Ovary (tissue), 9 donors: ENCODE measurements around the gene BLTP3A. TPM values are rescaled to one million over a fixed set of nuclear protein-coding genes. Genes with fewer than 3 reads are reported as not detected.

ENCODE experiments used
- DNase-seq, 5 donors: peaks; one replicate each; pipeline ENCODE4 v3.0.0-alpha.2; 2019 to 2020
- H3K27ac ChIP-seq, 2 donors: fragments of 200-600 bp; one replicate each; pipeline versions ENCODE4 v1.5.1 to v1.8.0; 2019 to 2022
- H3K27me3 ChIP-seq: fragments of 200-600 bp; one replicate; pipeline ENCODE4 v1.8.0; 2022
- H3K36me3 ChIP-seq: fragments of 200-600 bp; sonication (generic); one replicate; pipeline ENCODE4 v1.5.1; 2019
- H3K4me1 ChIP-seq: one replicate; pipeline ENCODE4 v1.8.1; 2013; ENCODE audit warnings: mild to moderate bottlenecking, moderate library complexity; ENCODE audit not compliant: insufficient read depth
- H3K4me3 ChIP-seq: fragments of 200-600 bp; sonication (generic); one replicate; pipeline ENCODE4 v1.5.1; 2017
- H3K9me3 ChIP-seq, 2 donors: fragments of 200-600 bp in 1 of 2; sonication (generic) in 1 of 2; one replicate each; pipeline versions ENCODE4 v1.5.1 to v1.8.1; 2013 to 2019; ENCODE audit warnings: mild to moderate bottlenecking in 1 of 2, moderate library complexity in 1 of 2
- CTCF ChIP-seq, 3 donors: fragments of 450-650 bp in 2 of 3; fragments of 200-600 bp in 1 of 3; IDR thresholded peaks; one replicate each; pipeline versions ENCODE4 v1.5.1 to v1.8.0; 2016 to 2022; ENCODE audit warnings: antibody characterized with exemption in 3 of 3, mild to moderate bottlenecking in 1 of 3
- EP300 ChIP-seq: sonication (generic); formaldehyde crosslinking; IDR thresholded peaks from one replicate; pipeline ENCODE4 v1.6.1; 2017; ENCODE audit warnings: antibody characterized with exemption
- POLR2A ChIP-seq: fragments of 450-650 bp; IDR thresholded peaks from one replicate; pipeline ENCODE4 v1.6.1; 2017; ENCODE audit warnings: antibody characterized with exemption, mild to moderate bottlenecking, moderate library complexity
- WGBS, 3 donors: extraction: QIAGEN DNeasy Blood & Tissue Kit in 1 of 3; methylation state at CpG; one replicate each; pipeline versions ENCODE4 v1.1.5 to v1.1.7; 2013 to 2017; 5-methylcytosine and 5-hydroxymethylcytosine counted together
- intact Hi-C, 4 donors: fragments of 100-400 bp; cut with DNase I; formaldehyde crosslinking; loops; one replicate each; pipeline versions ENCODE4 v1.11.0 to v1.15.1; 2022 to 2023
- polyA plus RNA-seq, 2 donors: library from polyadenylated mRNA; stranded (reverse); fragments of 200-250 nt in 1 of 2; fragments of 350-450 nt in 1 of 2; fragmentation: Illumina TruSeq in 1 of 2; extraction: RNeasy Lipid Tissue Mini Kit (QIAGEN cat#74804) in 1 of 2; gene quantifications; one replicate each; pipeline ENCODE4 v1.2.3, GENCODE V29; 2013 to 2014
- total RNA-seq, 7 donors: library from RNA; depleted of rRNA in 2 of 7; stranded (reverse); fragments of >200 nt in 2 of 7; fragmentation: NEBNext Ultra II Directional in 3 of 7; extraction: Animal tissue kit (Norgen Biotek cat#: 25700) in 3 of 7; gene quantifications; one replicate each; pipeline versions ENCODE4 v1.1.0 to v1.2.4, GENCODE V29; 2016 to 2023
- donor health status: DM: no; HTN: no; CAD: no; lungs with moderate emphysema.
- donor health status: DM: no; HTN: no; CAD: no.
- donor health status: Bipolar disorder and iron deficiency.
- donor health status: DM: yes; HTN: yes; CAD: no.
- donor health status: DM: no; HTN: no; CAD: no.
- donor health status: DM: yes; HTN: yes; CAD: no.

Gene BLTP3A
- total and polyA plus RNA-seq, 9 donors: 2.7 to 18.1 (median 7.5) TPM

- H3K9me3 ChIP-seq: no peaks in the 10 kb centered on the region
- H3K27ac ChIP-seq: peak overlapping the region; percentile 53 to 87
- no peak for TF ChIP-seq CTCF (IDR thresholded peaks at IDR 0.05)
- no peak for TF ChIP-seq EP300
- no peak for TF ChIP-seq POLR2A
- intact Hi-C loops: no loop called here
- no peaks in the 10 kb centered on the region for H3K27me3 ChIP-seq
- no peaks in the 10 kb centered on the region for H3K36me3 ChIP-seq
- peak overlapping the region; percentile 69 for H3K4me3 ChIP-seq
- 3 to 4% (median 4%) methylated on average over 19 of the region's 19 CpGs for WGBS, 3 donors
- no peaks in the 10 kb centered on the region for H3K4me1 ChIP-seq
- DNase-seq: peak; percentile 25 to 56 (median 46)
These were observed 651 bp upstream of the BLTP3A start for GRCh38 chr6:34791164-34791700.

- H3K36me3 ChIP-seq: no peaks in the 10 kb centered on the region
- no peaks in the 10 kb centered on the region for H3K4me1 ChIP-seq
- intact Hi-C loops: no loop called here
- no peaks in the 10 kb centered on the region for H3K27me3 ChIP-seq
- H3K27ac ChIP-seq: peak overlapping the region; percentile 62 to 87
- DNase-seq: peak in 3 of 5 donors; percentile 22 to 47 (median 25)
- peak overlapping the region; percentile 69 for H3K4me3 ChIP-seq
- WGBS, 3 donors: 13 to 14% (median 14%) methylated on average over 20 of the region's 20 CpGs
- H3K9me3 ChIP-seq: no peaks in the 10 kb centered on the region
- TF ChIP-seq EP300: no peak
These were observed 970 bp downstream of the BLTP3A start for GRCh38 chr6:34792605-34793500.

GRCh38 chr6:34793877-34794276 lies 2.0 kb downstream of the BLTP3A start:
- intact Hi-C loops: no loop called here

GRCh38 chr6:34795836-34796425 lies 4.0 kb downstream of the BLTP3A start:
- no peak overlapping the region for H3K27ac ChIP-seq

More at GRCh38 chr6:34793877-34794276, 2.0 kb downstream of the BLTP3A start:
- TF ChIP-seq POLR2A: no peak
- no peak for TF ChIP-seq EP300
- no peak for TF ChIP-seq CTCF (IDR thresholded peaks at IDR 0.05)
- 95 to 97% (median 97%) methylated on average over 6 of the region's 6 CpGs for WGBS, 3 donors
- DNase-seq: no peak
- no peaks in the 10 kb centered on the region for H3K4me1 ChIP-seq
- H3K27ac ChIP-seq: no peak overlapping the region
- no peaks in the 10 kb centered on the region for H3K9me3 ChIP-seq
- no peaks in the 10 kb centered on the region for H3K36me3 ChIP-seq
- H3K27me3 ChIP-seq: no peaks in the 10 kb centered on the region
- no peak overlapping the region for H3K4me3 ChIP-seq

More at GRCh38 chr6:34795836-34796425, 4.0 kb downstream of the BLTP3A start:
- H3K4me3 ChIP-seq: no peak overlapping the region
- H3K4me1 ChIP-seq: no peaks in the 10 kb centered on the region
- H3K36me3 ChIP-seq: no peaks in the 10 kb centered on the region
- WGBS, 3 donors: 22 to 27% (median 27%) methylated on average over 2 of the region's 2 CpGs
- intact Hi-C loops: no loop called here
- no peaks in the 10 kb centered on the region for H3K9me3 ChIP-seq
- H3K27me3 ChIP-seq: no peaks in the 10 kb centered on the region
- DNase-seq: no peak
- TF ChIP-seq EP300 (no peak), POLR2A (no peak), CTCF (IDR thresholded peaks at IDR 0.05) (no peak)
